RKO (cell line): ENCODE results near the gene PDHX.
A peak's percentile ranks its signal among the peaks of the same experiment; 100 is the strongest.

ENCODE experiments used
- DNase-seq: peaks from one replicate; pipeline ENCODE4 v3.0.0-alpha.2; 2016; ENCODE audit warnings: low spot score

The PDHX gene

GRCh38 chr11:34957606-34958005, 41.2 kb downstream of the PDHX start:
- DNase-seq = no peak

GRCh38 chr11:34959770-34960169, 43.4 kb downstream of the PDHX start:
- DNase-seq = no peak

- DNase-seq = no peak
Measured at GRCh38 chr11:34960277-34960676, 43.9 kb downstream of the PDHX start.

- no peak for DNase-seq
Measured at GRCh38 chr11:34962034-34962433, 45.6 kb downstream of the PDHX start.

GRCh38 chr11:34963351-34963750, 46.9 kb downstream of the PDHX start:
- DNase-seq = no peak

GRCh38 chr11:34964610-34965331, 48.4 kb downstream of the PDHX start:
- DNase-seq = no peak

- DNase-seq = no peak
Measured at GRCh38 chr11:34968862-34969261, 52.4 kb downstream of the PDHX start.

GRCh38 chr11:34970033-34970432, 53.6 kb downstream of the PDHX start:
- no peak for DNase-seq

GRCh38 chr11:34970480-34970879, 54.1 kb downstream of the PDHX start:
- no peak for DNase-seq

GRCh38 chr11:34971928-34972327, 55.5 kb downstream of the PDHX start:
- DNase-seq = no peak

GRCh38 chr11:34972366-34972765, 55.9 kb downstream of the PDHX start:
- DNase-seq = no peak

- DNase-seq = no peak
Measured at GRCh38 chr11:34972892-34973291, 56.5 kb downstream of the PDHX start.

GRCh38 chr11:34975482-34975881, 59.1 kb downstream of the PDHX start:
- DNase-seq = no peak

GRCh38 chr11:34976496-34977088, 60.2 kb downstream of the PDHX start:
- DNase-seq = no peak

- DNase-seq = peak; percentile 76
Measured at GRCh38 chr11:34977089-34977912, 60.9 kb downstream of the PDHX start.

GRCh38 chr11:34978236-34979191, 62.1 kb downstream of the PDHX start:
- no peak for DNase-seq

GRCh38 chr11:34984514-34984913, 68.1 kb downstream of the PDHX start:
- no peak for DNase-seq

- no peak for DNase-seq
Measured at GRCh38 chr11:34986883-34987520, 70.6 kb downstream of the PDHX start.

- DNase-seq = no peak
Measured at GRCh38 chr11:34987617-34988016, 71.2 kb downstream of the PDHX start.

GRCh38 chr11:34988294-34989255, 72.2 kb downstream of the PDHX start:
- DNase-seq = no peak
